GM23248 (cell line): ENCODE data around the gene ZBTB34.

Experiments used
- EZH2 ChIP-seq: fragments of 200-600 bp; sonication (generic); IDR thresholded peaks from 2 replicates; pipeline ENCODE4 v1.6.1; 2018; ENCODE audit warnings: antibody characterized with exemption, mild to moderate bottlenecking; ENCODE audit not compliant: insufficient read depth, poor library complexity, severe bottlenecking
- EZH2phosphoT487 ChIP-seq: fragments of 200-600 bp; sonication (generic); IDR thresholded peaks from 2 replicates; pipeline ENCODE4 v1.6.1; 2018; ENCODE audit warnings: antibody characterized with exemption, moderate library complexity, mild to moderate bottlenecking, low read depth; ENCODE audit not compliant: insufficient read depth

GRCh38 chr9:126904586-126904985 is 44.1 kb downstream of the ZBTB34 start:
- TF ChIP-seq EZH2phosphoT487, result no peak
- no peak for TF ChIP-seq EZH2
